Stimulated activated CD4-positive, alpha-beta T cell treated with anti-CD3 and anti-CD28 coated beads, Interleukin-12 subunit alpha, Interleukin-12 subunit beta, amount 100 ng/mL, for 4 hours (primary cell): ENCODE results near the gene EHD3.

Experiments
- DNase-seq: peaks from one replicate; pipeline ENCODE4 v3.0.0-alpha.2; 2020

Gene EHD3

GRCh38 chr2:31213601-31214443 lies 20.1 kb upstream of the EHD3 start:
- no peak for DNase-seq

- no peak for DNase-seq
Observed at GRCh38 chr2:31214444-31214915, 19.5 kb upstream of the EHD3 start.

GRCh38 chr2:31216734-31217133 lies 17.2 kb upstream of the EHD3 start:
- DNase-seq = no peak

- DNase-seq = no peak
Observed at GRCh38 chr2:31217465-31218200, 16.3 kb upstream of the EHD3 start, which contains the start of gene CAPN14. CAPN14 (minus strand) TSS chr2:31217515; CDS start chr2:31205447, 12,068 bp downstream.

- no peak for DNase-seq
Observed at GRCh38 chr2:31219131-31219969, 14.6 kb upstream of the EHD3 start.

- DNase-seq = no peak
Observed at GRCh38 chr2:31221544-31221943, 12.4 kb upstream of the EHD3 start.

GRCh38 chr2:31222071-31222470 lies 11.9 kb upstream of the EHD3 start:
- DNase-seq = no peak

GRCh38 chr2:31223026-31223425 lies 10.9 kb upstream of the EHD3 start:
- no peak for DNase-seq

- no peak for DNase-seq
Observed at GRCh38 chr2:31223749-31224148, 10.2 kb upstream of the EHD3 start.

GRCh38 chr2:31226266-31226665 lies 7.7 kb upstream of the EHD3 start:
- no peak for DNase-seq

- DNase-seq = no peak
Observed at GRCh38 chr2:31227110-31227509, 6.8 kb upstream of the EHD3 start.

GRCh38 chr2:31227711-31228125 lies 6.2 kb upstream of the EHD3 start:
- no peak for DNase-seq

GRCh38 chr2:31228717-31229116 lies 5.2 kb upstream of the EHD3 start:
- DNase-seq = no peak

GRCh38 chr2:31230751-31231150 lies 3.2 kb upstream of the EHD3 start:
- DNase-seq = no peak

GRCh38 chr2:31231571-31232302 lies 2.2 kb upstream of the EHD3 start:
- DNase-seq = no peak

- no peak for DNase-seq
Observed at GRCh38 chr2:31232586-31232985, 1.4 kb upstream of the EHD3 start.

GRCh38 chr2:31233231-31233630 lies 721 bp upstream of the EHD3 start:
- DNase-seq = no peak

- no peak for DNase-seq
Observed at GRCh38 chr2:31234683-31235503, 941 bp downstream of the EHD3 start.

- no peak for DNase-seq
Observed at GRCh38 chr2:31235504-31235902, 1.6 kb downstream of the EHD3 start.

- no peak for DNase-seq
Observed at GRCh38 chr2:31236433-31237205, 2.7 kb downstream of the EHD3 start.
